Measurements from ENCODE around the gene PTOV1. TPM values are rescaled to one million over a fixed set of nuclear protein-coding genes. Genes with fewer than 3 reads are reported as not detected.

PTOV1 gene
- total and polyA plus RNA-seq, 2 of the 4 experiments (the other 2 are of a cell fraction): 34.4 to 107 TPM

DNA sequence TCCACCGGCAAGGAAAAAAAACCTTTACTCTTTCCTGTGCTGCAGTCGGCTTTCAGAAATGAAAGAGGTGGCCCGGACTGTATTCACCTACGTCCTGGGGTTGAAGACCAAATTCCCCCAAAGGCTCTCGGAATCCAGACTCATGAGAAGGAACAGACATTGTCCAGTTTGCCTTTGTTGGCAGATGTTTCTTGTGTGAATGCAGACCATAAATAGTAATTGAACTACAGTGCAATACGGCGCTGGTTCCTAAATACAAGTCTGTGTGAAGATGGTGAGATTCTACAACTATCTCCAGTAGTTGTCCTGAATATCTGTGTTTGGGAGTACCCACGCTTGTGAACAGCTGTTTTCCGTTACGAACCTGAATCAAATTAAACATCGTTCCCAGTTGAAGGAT is 11.2 kb upstream of the PTOV1 start:
- H3K4me3 ChIP-seq (ENCODE audit: insufficient read depth, low read depth, low read length): no peak overlapping the region
- H3K27me3 ChIP-seq (ENCODE audit: control insufficient read depth, insufficient read depth, low read length): no peaks in the 10 kb centered on the region
- in situ Hi-C loops (cut with MboI; ENCODE audit: low sequenced_read_pairs): no loop called here
- no TSS peak for BruUV-seq (replicated peaks)
- H2BK5ac ChIP-seq (ENCODE audit: low read depth, low read length, poor library complexity, severe bottlenecking): no peak overlapping the region
- ChIA-PET CTCF (no interaction called here), POLR2A (ENCODE audit: unreplicated experiment) (no interaction called here)
- no peak overlapping the region for H3K56ac ChIP-seq (ENCODE audit: extremely low read depth, insufficient read depth, low read length)
- H4K91ac ChIP-seq (ENCODE audit: insufficient read depth, low read depth, low read length): no peak overlapping the region
- no peak overlapping the region for H4K5ac ChIP-seq (ENCODE audit: low read depth, low read length)
- no peak overlapping the region for H3K18ac ChIP-seq (ENCODE audit: low read depth, low read length)
- no peak overlapping the region for H2BK20ac ChIP-seq (ENCODE audit: low read depth, low read length)
- no peak overlapping the region for H3K27ac ChIP-seq (ENCODE audit: insufficient read depth, low read length)
- 91% methylated on average over 7 of the region's 11 CpGs; no CpG with 5 or more reads in 1 of the 2 experiments for WGBS, 2 experiments (ENCODE audit: extremely low coverage in 2 of 2, insufficient read length in 1 of 2)
- H3K9ac ChIP-seq (ENCODE audit: low read depth, low read length): no peak overlapping the region
- H3K14ac ChIP-seq (replicated peaks; ENCODE audit: low read depth, low read length): no peak overlapping the region
- H4K20me1 ChIP-seq (ENCODE audit: insufficient read depth, low read length): no peaks in the 10 kb centered on the region; the same call in 1 of the 2 replicates
- H3K36me3 ChIP-seq (ENCODE audit: control insufficient read depth, insufficient read depth, low read length): peaks cover 51% of the 10 kb centered on the region
- no peak overlapping the region for H4K8ac ChIP-seq (ENCODE audit: low read depth in 2 of 2, low read length in 2 of 2)
- H2BK120ac ChIP-seq (ENCODE audit: low read depth, low read length): no peak overlapping the region
- no peaks in the 10 kb centered on the region for H3K9me3 ChIP-seq (ENCODE audit: control insufficient read depth, insufficient read depth, low read length)
- DNase-seq (no peak), ATAC-seq (ENCODE audit: low read depth) (no peak)
- dilution Hi-C loops (cut with HindIII; ENCODE audit: low sequenced_read_pairs, unreplicated experiment): no loop called here
- H3K4ac ChIP-seq (ENCODE audit: low read depth, low read length): no peak overlapping the region
- peaks cover 0 to 25% of the 10 kb centered on the region in 2 experiments; a peak in 2 of 4 replicates for H3K79me1 ChIP-seq (ENCODE audit: low read depth in 1 of 2, low read length in 2 of 2)
- TF ChIP-seq BHLHE40 (IDR thresholded peaks at IDR 0.05; ENCODE audit: low read depth, low read length): no peak
- TF ChIP-seq ELK1 (IDR thresholded peaks at IDR 0.05; ENCODE audit: borderline replicate concordance, low read depth, low read length): no peak
- TF ChIP-seq RFX5 (IDR thresholded peaks at IDR 0.05; ENCODE audit: low read depth, low read length): no peak
- no peak for TF ChIP-seq FOS (IDR thresholded peaks at IDR 0.05; ENCODE audit: low read depth, low read length)
- TF ChIP-seq MAZ (IDR thresholded peaks at IDR 0.05; ENCODE audit: borderline replicate concordance, low read depth, low read length): no peak
- TF ChIP-seq USF2 (IDR thresholded peaks at IDR 0.05; ENCODE audit: low read depth, low read length): no peak
- H2AK5ac ChIP-seq (ENCODE audit: low read depth, low read length): no peak overlapping the region
- peaks cover 9% of the 10 kb centered on the region; the same call in 1 of the 2 replicates for H3K9me1 ChIP-seq (ENCODE audit: insufficient read depth, low read length)
- intact Hi-C loops (cut with micrococcal nuclease): no loop called here
- H2BK15ac ChIP-seq (ENCODE audit: low read depth, low read length): no peak overlapping the region
- no peaks in the 10 kb centered on the region for H3K4me1 ChIP-seq (ENCODE audit: control insufficient read depth, insufficient read depth, low read length)
- no peak overlapping the region for H3K4me2 ChIP-seq (ENCODE audit: low read depth, low read length)
- H2AFZ ChIP-seq (replicated peaks; ENCODE audit: low read length, poor library complexity): no peak overlapping the region
- H3K23ac ChIP-seq (ENCODE audit: low read depth, low read length): no peak overlapping the region
- no peak overlapping the region for H2AK9ac ChIP-seq (replicated peaks; ENCODE audit: low read depth, low read length, poor library complexity)
